ENCODE results near the gene PPP1R1A.

DNA sequence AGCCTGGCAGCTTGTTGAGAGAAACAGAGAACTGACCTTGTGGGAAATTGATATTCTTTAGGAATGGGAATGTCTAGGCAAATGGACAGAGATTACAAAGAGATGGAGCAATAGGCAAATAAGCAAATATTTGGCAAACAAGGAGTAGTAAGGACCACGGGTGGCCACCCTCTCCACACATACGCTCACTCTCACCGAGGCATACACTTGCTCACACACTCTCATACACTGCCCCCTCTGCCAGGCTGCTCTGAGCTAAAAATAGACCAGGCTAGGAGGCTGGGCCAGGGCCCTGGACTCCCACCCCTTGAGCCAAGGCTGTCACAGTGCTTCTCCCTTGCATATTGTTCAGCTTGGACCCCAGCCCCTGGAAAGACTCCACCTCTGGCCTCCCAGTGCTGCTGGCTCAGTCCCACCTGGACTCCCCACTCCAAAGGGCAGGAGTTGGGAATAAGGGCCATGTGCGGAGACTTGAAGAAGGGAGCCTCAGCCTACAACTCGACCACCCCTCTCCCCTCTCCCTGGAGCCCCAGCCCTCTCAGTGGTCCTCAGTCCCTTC lies 1.1 kb downstream of the PPP1R1A start:
- no peak for TF ChIP-seq POLR2A (IDR thresholded peaks at IDR 0.05)
- TF ChIP-seq, protein P1, sequence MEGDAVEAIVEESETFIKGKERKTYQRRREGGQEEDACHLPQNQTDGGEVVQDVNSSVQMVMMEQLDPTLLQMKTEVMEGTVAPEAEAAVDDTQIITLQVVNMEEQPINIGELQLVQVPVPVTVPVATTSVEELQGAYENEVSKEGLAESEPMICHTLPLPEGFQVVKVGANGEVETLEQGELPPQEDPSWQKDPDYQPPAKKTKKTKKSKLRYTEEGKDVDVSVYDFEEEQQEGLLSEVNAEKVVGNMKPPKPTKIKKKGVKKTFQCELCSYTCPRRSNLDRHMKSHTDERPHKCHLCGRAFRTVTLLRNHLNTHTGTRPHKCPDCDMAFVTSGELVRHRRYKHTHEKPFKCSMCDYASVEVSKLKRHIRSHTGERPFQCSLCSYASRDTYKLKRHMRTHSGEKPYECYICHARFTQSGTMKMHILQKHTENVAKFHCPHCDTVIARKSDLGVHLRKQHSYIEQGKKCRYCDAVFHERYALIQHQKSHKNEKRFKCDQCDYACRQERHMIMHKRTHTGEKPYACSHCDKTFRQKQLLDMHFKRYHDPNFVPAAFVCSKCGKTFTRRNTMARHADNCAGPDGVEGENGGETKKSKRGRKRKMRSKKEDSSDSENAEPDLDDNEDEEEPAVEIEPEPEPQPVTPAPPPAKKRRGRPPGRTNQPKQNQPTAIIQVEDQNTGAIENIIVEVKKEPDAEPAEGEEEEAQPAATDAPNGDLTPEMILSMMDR (IDR thresholded peaks at IDR 0.05) = no peak
